HG03175 (cell line): ENCODE results near the gene CEP131.

Experiments
- ATAC-seq: cut with Tn5 transposase; IDR thresholded peaks from one replicate; pipeline ENCODE4 v1.9.1; 2021; ENCODE audit warnings: mild to moderate bottlenecking, moderate library complexity; ENCODE audit not compliant: unreplicated experiment

CEP131 gene

GRCh38 chr17:81170727-81171494, 51.9 kb downstream of the CEP131 start:
- no peak for ATAC-seq

GRCh38 chr17:81169870-81170309, 52.9 kb downstream of the CEP131 start:
- ATAC-seq, result no peak

GRCh38 chr17:81167638-81168037, 55.1 kb downstream of the CEP131 start:
- no peak for ATAC-seq

GRCh38 chr17:81167194-81167524, 55.6 kb downstream of the CEP131 start:
- no peak for ATAC-seq

- no peak for ATAC-seq
Observed at GRCh38 chr17:81166033-81166492, 56.7 kb downstream of the CEP131 start, which contains the start of gene AATK. Gene AATK (minus strand): TSS chr17:81166221. CDS start chr17:81165992, 229 bp downstream.

- no peak for ATAC-seq
Observed at GRCh38 chr17:81165246-81166032, 57.3 kb downstream of the CEP131 start, which contains the start of gene PVALEF. Gene PVALEF (plus strand): TSS chr17:81165507. CDS start chr17:81181227, 15,720 bp downstream.

GRCh38 chr17:81164371-81165245, 58.2 kb downstream of the CEP131 start:
- no peak for ATAC-seq

GRCh38 chr17:81163703-81164370, 58.9 kb downstream of the CEP131 start:
- ATAC-seq, result no peak

GRCh38 chr17:81163051-81163695, 59.6 kb downstream of the CEP131 start:
- no peak for ATAC-seq

GRCh38 chr17:81162491-81162890, 60.3 kb downstream of the CEP131 start:
- no peak for ATAC-seq

GRCh38 chr17:81161972-81162371, 60.8 kb downstream of the CEP131 start:
- no peak for ATAC-seq

GRCh38 chr17:81161536-81161935, 61.2 kb downstream of the CEP131 start:
- ATAC-seq, result no peak

- no peak for ATAC-seq
Observed at GRCh38 chr17:81160747-81161453, 61.9 kb downstream of the CEP131 start.

- ATAC-seq, result no peak
Observed at GRCh38 chr17:81160306-81160705, 62.5 kb downstream of the CEP131 start.

- ATAC-seq, result no peak
Observed at GRCh38 chr17:81159611-81160265, 63.0 kb downstream of the CEP131 start.

GRCh38 chr17:81158688-81159590, 63.8 kb downstream of the CEP131 start:
- no peak for ATAC-seq

- no peak for ATAC-seq
Observed at GRCh38 chr17:81157848-81158687, 64.7 kb downstream of the CEP131 start.
